C4-2B (cell line): ENCODE results near the gene ADORA2B.

Experiments
- H3K27ac ChIP-seq: fragments of 450-650 bp; 2 replicates; pipeline ENCODE4 v1.5.1; 2017
- ZFX ChIP-seq: fragments of 450-650 bp; IDR thresholded peaks from 2 replicates; pipeline ENCODE4 v1.6.1; 2017
- TF ChIP-seq, protein P1 (sequence below): fragments of 450-650 bp; conservative IDR thresholded peaks from 2 replicates; pipeline ENCODE4 v1.5.1; 2017; ENCODE audit warnings: mild to moderate bottlenecking

Gene ADORA2B

DNA sequence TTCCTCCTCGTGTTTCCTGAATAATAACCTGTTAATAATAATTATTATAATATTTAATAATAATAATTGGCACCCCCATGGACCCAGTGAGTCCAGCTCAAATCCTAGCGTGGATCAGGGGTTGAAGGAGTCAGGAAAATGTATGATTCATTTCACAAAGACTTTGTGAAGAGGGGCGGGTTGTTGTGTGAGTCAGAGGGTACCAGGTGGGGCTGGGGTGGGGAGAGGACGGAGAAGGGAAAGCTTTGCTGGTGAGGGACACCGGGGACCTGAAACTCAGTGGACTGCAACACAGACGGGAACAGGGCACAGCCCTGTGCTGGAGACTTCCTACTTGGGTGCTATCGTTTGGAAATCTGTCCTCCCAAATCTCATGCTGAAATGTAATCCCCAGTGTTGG is 3.1 kb upstream of the ADORA2B start:
- TF ChIP-seq, protein P1, sequence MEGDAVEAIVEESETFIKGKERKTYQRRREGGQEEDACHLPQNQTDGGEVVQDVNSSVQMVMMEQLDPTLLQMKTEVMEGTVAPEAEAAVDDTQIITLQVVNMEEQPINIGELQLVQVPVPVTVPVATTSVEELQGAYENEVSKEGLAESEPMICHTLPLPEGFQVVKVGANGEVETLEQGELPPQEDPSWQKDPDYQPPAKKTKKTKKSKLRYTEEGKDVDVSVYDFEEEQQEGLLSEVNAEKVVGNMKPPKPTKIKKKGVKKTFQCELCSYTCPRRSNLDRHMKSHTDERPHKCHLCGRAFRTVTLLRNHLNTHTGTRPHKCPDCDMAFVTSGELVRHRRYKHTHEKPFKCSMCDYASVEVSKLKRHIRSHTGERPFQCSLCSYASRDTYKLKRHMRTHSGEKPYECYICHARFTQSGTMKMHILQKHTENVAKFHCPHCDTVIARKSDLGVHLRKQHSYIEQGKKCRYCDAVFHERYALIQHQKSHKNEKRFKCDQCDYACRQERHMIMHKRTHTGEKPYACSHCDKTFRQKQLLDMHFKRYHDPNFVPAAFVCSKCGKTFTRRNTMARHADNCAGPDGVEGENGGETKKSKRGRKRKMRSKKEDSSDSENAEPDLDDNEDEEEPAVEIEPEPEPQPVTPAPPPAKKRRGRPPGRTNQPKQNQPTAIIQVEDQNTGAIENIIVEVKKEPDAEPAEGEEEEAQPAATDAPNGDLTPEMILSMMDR = no peak
- no peak for TF ChIP-seq ZFX
- H3K27ac ChIP-seq = no peak overlapping the region

GRCh38 chr17:15942207-15942833 is 2.6 kb upstream of the ADORA2B start:
- H3K27ac ChIP-seq = no peak overlapping the region
- TF ChIP-seq, protein P1 = no peak
- TF ChIP-seq ZFX = no peak

GRCh38 chr17:15943971-15944758 is 765 bp upstream of the ADORA2B start:
- peak overlapping the region; percentile 75 for H3K27ac ChIP-seq
- no peak for TF ChIP-seq ZFX

DNA sequence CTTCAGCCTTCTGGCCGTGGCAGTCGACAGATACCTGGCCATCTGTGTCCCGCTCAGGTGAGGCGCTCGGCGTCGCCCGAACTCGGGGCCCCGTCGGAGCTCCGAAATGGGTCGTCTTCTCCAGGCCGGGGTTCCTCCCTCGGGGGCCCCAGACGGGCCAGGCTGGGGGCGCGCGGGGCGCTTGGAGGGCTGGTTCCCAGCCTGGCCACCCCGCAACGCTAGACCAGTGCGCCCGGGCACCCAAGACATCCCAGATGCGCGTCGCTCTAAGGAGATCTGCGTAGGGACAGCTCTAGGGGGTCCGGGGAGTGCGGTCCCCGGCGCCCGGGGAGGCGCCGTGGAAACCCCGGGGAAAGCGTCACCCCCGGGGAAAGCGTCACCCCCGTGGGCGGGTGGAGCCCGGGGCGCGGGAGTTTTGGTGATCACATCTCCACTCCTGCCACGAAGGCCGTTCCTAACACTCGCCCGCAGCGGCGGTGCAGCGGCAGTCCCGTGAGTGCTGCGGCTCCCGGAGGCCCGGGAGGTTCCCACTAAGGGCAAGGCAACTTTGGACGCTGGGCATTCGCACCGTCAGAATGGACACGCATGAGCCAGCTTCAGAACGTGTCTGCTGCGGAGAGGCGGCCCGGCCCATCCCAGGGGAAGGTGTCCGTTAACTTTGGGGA is 729 bp downstream of the ADORA2B start:
- TF ChIP-seq, protein P1 = no peak
- TF ChIP-seq ZFX = no peak
- H3K27ac ChIP-seq = peak overlapping the region; percentile 75

GRCh38 chr17:15946611-15947120 is 1.7 kb downstream of the ADORA2B start:
- H3K27ac ChIP-seq = no peak overlapping the region
- TF ChIP-seq, protein P1 = no peak
- TF ChIP-seq ZFX = no peak

DNA sequence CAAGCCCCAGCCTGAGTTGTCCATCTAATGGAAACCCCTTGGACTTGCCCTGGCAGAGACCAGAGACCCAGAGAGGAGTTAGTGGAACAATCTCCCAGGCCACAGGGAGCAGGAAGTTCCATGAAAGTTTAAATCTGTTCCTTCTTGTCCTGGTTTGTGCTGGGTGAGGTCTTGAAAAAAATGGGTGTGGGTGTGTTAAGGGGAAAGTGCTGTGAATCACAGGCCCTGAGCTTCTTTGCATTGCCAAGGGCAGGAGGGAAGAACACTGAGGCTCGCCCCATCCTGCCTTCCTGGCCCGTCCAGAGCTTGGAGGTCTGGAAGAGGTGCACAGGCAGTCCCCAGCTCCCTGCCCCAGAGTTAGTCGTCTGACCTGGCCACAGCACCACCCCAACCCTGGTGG is 2.3 kb downstream of the ADORA2B start:
- no peak overlapping the region for H3K27ac ChIP-seq
- no peak for TF ChIP-seq ZFX
- TF ChIP-seq, protein P1 = no peak

DNA sequence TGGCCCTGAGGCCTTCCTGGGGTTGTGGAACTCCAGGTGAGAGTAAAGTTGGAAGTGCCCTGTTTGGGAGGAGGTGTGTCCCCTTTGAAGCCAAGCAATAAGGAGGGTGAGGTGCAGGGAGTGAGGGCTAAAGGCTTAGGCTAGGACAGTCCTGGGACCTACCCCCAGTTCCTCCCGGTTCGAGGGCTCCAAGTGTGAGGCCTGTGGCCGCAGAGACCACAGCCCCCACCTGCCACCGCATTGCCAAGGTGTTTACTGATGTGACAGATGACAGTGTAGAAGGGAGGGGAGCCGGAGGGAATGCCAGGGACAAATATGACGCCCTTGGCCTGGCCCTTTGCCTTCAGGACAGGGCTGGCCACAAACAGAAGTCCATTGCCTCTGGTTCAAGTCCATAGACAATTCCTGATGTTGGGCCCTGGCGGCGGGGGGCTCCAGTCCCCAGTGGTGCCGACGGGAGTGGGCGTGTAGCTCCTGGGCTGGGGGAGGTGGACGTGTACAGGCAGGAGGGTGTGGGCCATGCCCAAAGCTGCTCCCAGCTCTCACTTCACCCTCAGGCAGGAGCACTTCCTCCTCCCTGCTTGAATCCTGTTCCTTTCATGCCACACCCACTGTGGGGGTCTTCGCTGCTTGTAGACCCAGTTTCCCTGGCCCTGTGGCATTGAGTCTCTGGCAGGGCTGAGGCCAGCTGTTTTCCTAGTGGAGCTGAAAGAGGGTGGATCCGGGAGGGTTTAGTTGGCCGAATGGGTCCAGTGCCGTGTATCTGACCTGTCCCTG is 3.2 kb downstream of the ADORA2B start:
- TF ChIP-seq ZFX = no peak
- TF ChIP-seq, protein P1 = no peak
- H3K27ac ChIP-seq = no peak overlapping the region
